Esophagus (tissue), 2 donors: Measurements from ENCODE around the gene PF4V1. TPM values are rescaled to one million over a fixed set of nuclear protein-coding genes. Genes with fewer than 3 reads are reported as not detected.
"Not testable (repeated sequence)": the region's sequence is repeated elsewhere in the genome, so short reads cannot be mapped to it uniquely, and the experiment has no call there.

Experiments
- H3K27ac ChIP-seq, 2 donors: one replicate each; pipeline ENCODE4 v1.5.1; 2013; ENCODE audit warnings: low read depth in 2 of 2, mild to moderate bottlenecking in 2 of 2, inconsistent platforms in 1 of 2, low read length in 1 of 2, moderate library complexity in 1 of 2
- H3K27me3 ChIP-seq, 2 donors: one replicate each; pipeline ENCODE4 v1.6.1; 2013; ENCODE audit warnings: low read length in 2 of 2, control low read depth in 1 of 2, mild to moderate bottlenecking in 1 of 2; ENCODE audit not compliant: insufficient read depth in 2 of 2, control insufficient read depth in 1 of 2
- H3K36me3 ChIP-seq, 2 donors: one replicate each; pipeline ENCODE4 v1.6.1; 2013; ENCODE audit warnings: low read length in 1 of 2; ENCODE audit not compliant: control insufficient read depth in 2 of 2, insufficient read depth in 2 of 2
- H3K4me1 ChIP-seq, 2 donors: one replicate each; pipeline ENCODE4 v1.6.1; 2013; ENCODE audit warnings: low read length in 1 of 2; ENCODE audit not compliant: control insufficient read depth in 2 of 2, insufficient read depth in 2 of 2
- H3K4me3 ChIP-seq, 2 donors: one replicate each; pipeline ENCODE4 v1.5.1; 2013; ENCODE audit warnings: low read length in 2 of 2, mild to moderate bottlenecking in 2 of 2, low read depth in 1 of 2, moderate library complexity in 1 of 2
- H3K9me3 ChIP-seq, 2 donors: one replicate each; pipeline ENCODE4 v1.6.1; 2013; ENCODE audit warnings: mild to moderate bottlenecking in 2 of 2, low read depth in 1 of 2, low read length in 1 of 2, moderate library complexity in 1 of 2; ENCODE audit not compliant: control insufficient read depth in 2 of 2, insufficient read depth in 1 of 2
- WGBS, 2 donors: extraction: QIAGEN DNeasy Blood & Tissue Kit; methylation state at CpG; one replicate each; pipeline ENCODE4 v1.1.7; 2013; 5-methylcytosine and 5-hydroxymethylcytosine counted together
- polyA plus RNA-seq, 2 donors: library from polyadenylated mRNA; stranded (reverse); fragments of 200-250 nt; gene quantifications; one replicate each; pipeline ENCODE4 v1.2.3, GENCODE V29; 2013
- donor health status: healthy with polysubstance abuse.
- donor health status: Bipolar disorder and iron deficiency.

The PF4V1 gene
- polyA plus RNA-seq, 2 donors: not detected

DNA sequence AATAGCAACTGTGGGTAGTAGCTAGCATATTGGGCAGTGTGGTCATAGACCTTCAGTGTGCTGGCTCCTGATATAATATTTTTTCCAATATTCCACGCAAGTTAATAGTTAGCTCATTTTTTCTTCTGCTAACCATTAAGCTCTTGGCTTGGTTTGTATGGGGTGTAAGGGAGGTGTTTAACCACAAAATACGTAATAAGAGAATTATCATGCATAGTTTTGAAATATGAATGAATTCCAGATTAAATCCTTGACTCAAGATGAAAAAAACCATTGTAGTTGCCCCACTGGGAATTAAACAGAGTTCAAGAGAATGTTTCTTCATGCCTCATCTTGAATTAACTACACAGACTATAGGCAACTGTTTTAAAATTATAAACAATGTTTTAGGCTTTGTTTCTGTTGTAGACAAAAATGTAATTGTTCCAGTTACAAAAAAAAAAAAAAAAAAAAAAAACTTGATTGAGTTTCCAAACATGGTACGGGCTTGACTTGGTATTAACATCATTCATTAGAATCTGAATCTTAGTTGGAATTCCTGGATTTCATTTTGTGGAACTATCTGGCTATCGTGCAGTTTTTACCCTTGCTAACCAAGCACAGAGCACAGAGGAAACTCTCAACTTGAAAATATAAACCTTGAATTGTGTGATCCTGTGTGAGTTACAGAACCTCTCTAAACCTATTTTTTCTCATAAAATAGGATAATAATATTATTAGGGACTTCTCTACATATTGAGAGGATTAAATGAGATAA is 44.5 kb downstream of the PF4V1 start:
- Histone ChIP-seq H3K4me1 (no peaks in the 10 kb centered on the region), H3K27me3 (no peaks in the 10 kb centered on the region), H3K36me3 (no peaks in the 10 kb centered on the region), H3K9me3 (no peaks in the 10 kb centered on the region), H3K4me3 (no peak overlapping the region), H3K27ac (no peak overlapping the region)
- 40 to 59% methylated on average over 4 of the region's 4 CpGs for WGBS, 2 donors

GRCh38 chr4:73899338-73899737 is 46.2 kb downstream of the PF4V1 start:
- WGBS, 2 donors: 71 to 82% methylated on average over 3 of the region's 3 CpGs
- H3K4me3 ChIP-seq, H3K27me3 ChIP-seq, H3K36me3 ChIP-seq, H3K9me3 ChIP-seq, H3K4me1 ChIP-seq, H3K27ac ChIP-seq: not testable (repeated sequence)

GRCh38 chr4:73901031-73901430 is 47.9 kb downstream of the PF4V1 start:
- Histone ChIP-seq H3K27me3 (no peaks in the 10 kb centered on the region), H3K9me3 (no peaks in the 10 kb centered on the region), H3K27ac (no peak overlapping the region), H3K36me3 (no peaks in the 10 kb centered on the region), H3K4me1 (no peaks in the 10 kb centered on the region), H3K4me3 (no peak overlapping the region)
- 82 to 89% methylated on average over 5 of the region's 5 CpGs for WGBS, 2 donors

GRCh38 chr4:73902038-73902637 is 49.0 kb downstream of the PF4V1 start:
- Histone ChIP-seq H3K9me3 (no peaks in the 10 kb centered on the region), H3K27ac (no peak overlapping the region), H3K4me1 (no peaks in the 10 kb centered on the region), H3K4me3 (no peak overlapping the region), H3K27me3 (no peaks in the 10 kb centered on the region), H3K36me3 (no peaks in the 10 kb centered on the region)
- WGBS, 2 donors: 89% methylated on average over 1 of the region's 1 CpG

- Histone ChIP-seq H3K9me3 (no peaks in the 10 kb centered on the region), H3K4me1 (no peaks in the 10 kb centered on the region), H3K27ac (no peak overlapping the region), H3K36me3 (no peaks in the 10 kb centered on the region), H3K4me3 (no peak overlapping the region), H3K27me3 (no peaks in the 10 kb centered on the region)
- WGBS, 2 donors: 78% methylated on average over 3 of the region's 3 CpGs
Observed at GRCh38 chr4:73902817-73903547, 49.9 kb downstream of the PF4V1 start.

Other genes with a start within 250 kb of the PF4V1 start
- 1 to 10 TPM; 1.2 to 1.6 TPM for gene RASSF6, start 232.9 kb upstream of the PF4V1 start, polyA plus RNA-seq
- gene CXCL8, start 112.7 kb upstream of the PF4V1 start, polyA plus RNA-seq: 1 to 10 TPM; 1.1 to 8.3 TPM
- gene CXCL6, start 16.6 kb upstream of the PF4V1 start, polyA plus RNA-seq: 1 to 10 TPM in 1 of 2 donors, under 1 TPM in 1; 0.42 to 1.4 TPM
- gene CXCL1, start 16.1 kb downstream of the PF4V1 start, polyA plus RNA-seq: 10 to 100 TPM in 1 of 2 donors, 1 to 10 TPM in 1; 4.7 to 12.4 TPM
- gene PF4, start 128.7 kb downstream of the PF4V1 start, polyA plus RNA-seq: not detected
- gene PPBP, start 134.9 kb downstream of the PF4V1 start, polyA plus RNA-seq: under 1 TPM in 1 of 2 donors, not detected in 1; 0.14 TPM
- under 1 TPM; 0.01 to 0.14 TPM for gene CXCL5, start 145.4 kb downstream of the PF4V1 start, polyA plus RNA-seq
- 1 to 10 TPM in 1 of 2 donors, under 1 TPM in 1; 0.47 to 4.6 TPM for gene CXCL3, start 185.4 kb downstream of the PF4V1 start, polyA plus RNA-seq
- 10 to 100 TPM in 1 of 2 donors, 1 to 10 TPM in 1; 2.5 to 17.1 TPM for gene CXCL2, start 245.9 kb downstream of the PF4V1 start, polyA plus RNA-seq